Measurements from ENCODE around the gene RAVER2. TPM values are rescaled to one million over a fixed set of nuclear protein-coding genes. Genes with fewer than 3 reads are reported as not detected.

The RAVER2 gene
- total RNA-seq, 2 experiments from 2014 or later, result 0.08 TPM; not detected in 1

- Histone ChIP-seq H3K9me3 (ENCODE audit: low read length) (no peaks in the 10 kb centered on the region), H2AFZ (ENCODE audit: low read length) (no peak overlapping the region), H3K27ac (ENCODE audit: low read depth, low read length, poor library complexity, severe bottlenecking) (no peak overlapping the region), H3K36me3 (ENCODE audit: insufficient read depth, low read length) (peaks cover 83% of the 10 kb centered on the region), H3K4me1 (ENCODE audit: insufficient read depth, low read length, poor library complexity, severe bottlenecking) (no peaks in the 10 kb centered on the region), H3K9me2 (ENCODE audit: insufficient read depth, low read length) (no peaks in the 10 kb centered on the region), H3K4me3 (ENCODE audit: low read depth, low read length, poor library complexity, severe bottlenecking) (no peak overlapping the region), H3K4me2 (ENCODE audit: low read length) (no peak overlapping the region), H3K79me2 (ENCODE audit: insufficient read depth, low read depth, low read length) (no peaks in the 10 kb centered on the region), H4K20me1 (ENCODE audit: insufficient read depth, low read length) (0 out of 2 replicates have a peak, but pooled peaks cover 4% of the 10 kb centered on the region)
- intact Hi-C loops (cut with micrococcal nuclease; ENCODE audit: unreplicated experiment), result no loop called here
- DNase-seq (ENCODE audit: low spot score), result no peak
- POLR2A ChIA-PET, result interaction anchor here (0.9 kb wide), 1 partner anchor 18 kb away, joined by 4 read pairs; no protein-coding TSS in a partner anchor
- CTCF ChIA-PET (ENCODE audit: unreplicated experiment), result no interaction called here
- BruUV-seq (replicated peaks), result no TSS peak
- TF ChIP-seq EZH2phosphoT487 (IDR thresholded peaks at IDR 0.05; ENCODE audit: borderline replicate concordance, low read depth, low read length), result no peak
- no peak for TF ChIP-seq CTCF (conservative IDR thresholded peaks at IDR 0.05; ENCODE audit: low read length)
Measured at GRCh38 chr1:64880449-64880848, 135.6 kb downstream of the RAVER2 start.

GRCh38 chr1:64881281-64881680 lies 136.4 kb downstream of the RAVER2 start:
- Histone ChIP-seq H2AFZ (ENCODE audit: low read length) (no peak overlapping the region), H3K4me2 (ENCODE audit: low read length) (no peak overlapping the region), H3K79me2 (ENCODE audit: insufficient read depth, low read depth, low read length) (0 out of 2 replicates have a peak, but pooled peaks cover 6% of the 10 kb centered on the region), H3K9me3 (ENCODE audit: low read length) (no peaks in the 10 kb centered on the region), H3K4me1 (ENCODE audit: insufficient read depth, low read length, poor library complexity, severe bottlenecking) (no peaks in the 10 kb centered on the region), H3K9me2 (ENCODE audit: insufficient read depth, low read length) (no peaks in the 10 kb centered on the region), H3K4me3 (ENCODE audit: low read depth, low read length, poor library complexity, severe bottlenecking) (no peak overlapping the region), H3K27ac (ENCODE audit: low read depth, low read length, poor library complexity, severe bottlenecking) (no peak overlapping the region), H3K36me3 (ENCODE audit: insufficient read depth, low read length) (peaks cover 74% of the 10 kb centered on the region), H4K20me1 (ENCODE audit: insufficient read depth, low read length) (0 out of 2 replicates have a peak, but pooled peaks cover 4% of the 10 kb centered on the region)
- no peak for DNase-seq (ENCODE audit: low spot score)
- POLR2A ChIA-PET, result interaction anchor here (0.6 to 0.9 kb wide), 3 partner anchors 17 to 191 kb away, joined by 3 to 4 read pairs (median 3); no protein-coding TSS in a partner anchor
- no TSS peak for BruUV-seq (replicated peaks)
- CTCF ChIA-PET (ENCODE audit: unreplicated experiment), result no interaction called here
- intact Hi-C loops (cut with micrococcal nuclease; ENCODE audit: unreplicated experiment), result no loop called here
- TF ChIP-seq CTCF (conservative IDR thresholded peaks at IDR 0.05; ENCODE audit: low read length), result no peak
- no peak for TF ChIP-seq EZH2phosphoT487 (IDR thresholded peaks at IDR 0.05; ENCODE audit: borderline replicate concordance, low read depth, low read length)

Other genes with a start within 250 kb of the RAVER2 start
- gene JAK1, start 221.5 kb downstream of the RAVER2 start, total RNA-seq (2014; rRNA removed; shearing (Covaris generic)), result 66.9 and 72.6 TPM in 2 replicates
- gene JAK1, start 221.5 kb downstream of the RAVER2 start, total RNA-seq (2022), result 86.8 and 106 TPM in 2 replicates